CD14-positive monocyte (primary cell): Measurements from ENCODE around the gene LRG1. TPM values are rescaled to one million over a fixed set of nuclear protein-coding genes. Genes with fewer than 3 reads are reported as not detected.

Experiments used
- DNase-seq, 3 donors: peaks; one replicate each; pipeline ENCODE4 v3.0.0-alpha.2; 2011 to 2022
- H2AFZ ChIP-seq: 2 replicates; pipeline ENCODE4 v1.6.0; 2012; ENCODE audit warnings: mild to moderate bottlenecking, low read depth, low read length, inconsistent platforms; ENCODE audit not compliant: insufficient read depth, poor library complexity, severe bottlenecking
- H3K27ac ChIP-seq, 2 donors: 1 replicate in 1 of 2; 2 replicates in 1 of 2; pipeline ENCODE4 v1.5.1; 2012 to 2013; ENCODE audit warnings: low read length in 2 of 2, control low read depth in 1 of 2, inconsistent platforms in 1 of 2, low read depth in 1 of 2, mild to moderate bottlenecking in 1 of 2
- H3K27me3 ChIP-seq, 2 donors: one replicate each; pipeline versions ENCODE4 v1.6.0 to v1.6.1; 2011 to 2013; ENCODE audit warnings: low read length in 2 of 2; ENCODE audit not compliant: control insufficient read depth in 2 of 2, insufficient read depth in 2 of 2
- H3K36me3 ChIP-seq, 2 donors: replicated peaks in 1 of 2; 1 replicate in 1 of 2; 2 replicates in 1 of 2; pipeline versions ENCODE4 v1.5.1 to v1.6.1; 2012 to 2013; ENCODE audit warnings: low read length in 2 of 2, control low read depth in 1 of 2, inconsistent platforms in 1 of 2, mild to moderate bottlenecking in 1 of 2; ENCODE audit not compliant: insufficient read depth in 2 of 2, control insufficient read depth in 1 of 2
- H3K4me1 ChIP-seq, 2 donors: 1 replicate in 1 of 2; 2 replicates in 1 of 2; pipeline versions ENCODE4 v1.5.1 to v1.6.1; 2012 to 2013; ENCODE audit warnings: low read length in 2 of 2, control low read depth in 1 of 2, inconsistent platforms in 1 of 2, mild to moderate bottlenecking in 1 of 2, moderate library complexity in 1 of 2; ENCODE audit not compliant: insufficient read depth in 2 of 2, control insufficient read depth in 1 of 2
- H3K4me2 ChIP-seq: replicated peaks from 2 replicates; pipeline ENCODE3; 2012; ENCODE audit warnings: low read length, moderate library complexity, mild to moderate bottlenecking; ENCODE audit not compliant: poor library complexity, severe bottlenecking; ENCODE audit errors: extremely low read depth
- H3K4me3 ChIP-seq, 3 experiments: fragments of 200-600 bp in 1 of 3; sonication (generic) in 1 of 3; replicated peaks in 1 of 3; 1 replicate in 2 of 3; 2 replicates in 1 of 3; pipeline ENCODE4 v1.5.1; 2011 to 2013; ENCODE audit warnings: low read length in 3 of 3, mild to moderate bottlenecking in 3 of 3, control low read depth in 2 of 3, low read depth in 2 of 3, inconsistent platforms in 1 of 3, moderate library complexity in 1 of 3
- H3K79me2 ChIP-seq: 2 replicates; pipeline ENCODE4 v1.6.0; 2012; ENCODE audit warnings: mild to moderate bottlenecking, control low read depth, inconsistent platforms, low read length, moderate library complexity; ENCODE audit not compliant: insufficient read depth
- H3K9ac ChIP-seq: 2 replicates; pipeline ENCODE4 v1.6.0; 2017; ENCODE audit warnings: low read length, mild to moderate bottlenecking; ENCODE audit not compliant: insufficient read depth, poor library complexity, severe bottlenecking
- H3K9me3 ChIP-seq, 2 donors: replicated peaks in 1 of 2; 1 replicate in 1 of 2; 2 replicates in 1 of 2; pipeline versions ENCODE4 v1.5.1 to v1.6.1; 2012 to 2013; ENCODE audit warnings: low read length in 2 of 2, control low read depth in 1 of 2; ENCODE audit not compliant: control insufficient read depth in 1 of 2, insufficient read depth in 1 of 2
- H4K20me1 ChIP-seq: 2 replicates; pipeline ENCODE4 v1.6.0; 2012; ENCODE audit warnings: mild to moderate bottlenecking, low read length, control low read depth, moderate library complexity; ENCODE audit not compliant: insufficient read depth
- H3K27ac Mint-ChIP-seq, 7 donors: one replicate each; pipeline ENCODE4 v1.8.0; 2020; ENCODE audit warnings: mild to moderate bottlenecking in 7 of 7, mixed read lengths in 7 of 7, moderate library complexity in 6 of 7, inconsistent platforms in 2 of 7
- H3K27me3 Mint-ChIP-seq, 3 donors: one replicate each; pipeline ENCODE4 v1.8.0; 2021 to 2022; ENCODE audit warnings: low read depth in 3 of 3, mild to moderate bottlenecking in 3 of 3, mixed read lengths in 3 of 3, moderate library complexity in 3 of 3, inconsistent platforms in 1 of 3
- H3K36me3 Mint-ChIP-seq, 2 donors: one replicate each; pipeline ENCODE4 v1.8.0; 2020; ENCODE audit warnings: mixed read lengths in 2 of 2, inconsistent platforms in 1 of 2, mild to moderate bottlenecking in 1 of 2
- H3K4me1 Mint-ChIP-seq: one replicate; pipeline ENCODE4 v1.8.0; 2020; ENCODE audit warnings: mild to moderate bottlenecking, mixed read lengths
- H3K4me3 Mint-ChIP-seq, 2 donors: one replicate each; pipeline ENCODE4 v1.8.0; 2020; ENCODE audit warnings: mild to moderate bottlenecking in 2 of 2, mixed read lengths in 2 of 2, moderate library complexity in 1 of 2
- H3K9me3 Mint-ChIP-seq, 7 donors: one replicate each; pipeline ENCODE4 v1.8.0; 2020 to 2022; ENCODE audit warnings: mixed read lengths in 7 of 7, mild to moderate bottlenecking in 6 of 7, moderate library complexity in 6 of 7, inconsistent platforms in 2 of 7
- WGBS: methylation state at CpG from one replicate; pipeline ENCODE4 v1.1.5; 2013; ENCODE audit warnings: missing lambda C conversion rate; ENCODE audit not compliant: insufficient coverage; 5-methylcytosine and 5-hydroxymethylcytosine counted together
- intact Hi-C, 2 donors: fragments of 100-400 bp; cut with micrococcal nuclease; formaldehyde crosslinking; loops; one replicate each; pipeline versions ENCODE4 v1.15.0 to v1.15.1; 2023
- polyA plus RNA-seq, 3 donors: library from polyadenylated mRNA; depleted of rRNA in 1 of 3; unstranded in 2 of 3; stranded (reverse) in 1 of 3; fragments of 300-500 nt in 2 of 3; fragments of >200 nt in 1 of 3; fragmentation: Illumina TruSeq in 2 of 3; gene quantifications; 1 replicate in 2 of 3; 2 replicates in 1 of 3; pipeline ENCODE4 v1.2.3, GENCODE V29; 2012 to 2021
- TF ChIP-seq, protein P1 (sequence below): fragments of 200-600 bp; IDR thresholded peaks from one replicate; pipeline ENCODE4 v1.8.0; 2022; ENCODE audit warnings: antibody characterized with exemption, mild to moderate bottlenecking

The LRG1 gene
- polyA plus RNA-seq, 3 donors = 5.5 to 50.1 (median 9.6) TPM

- no peak overlapping the region for H3K27ac ChIP-seq
- H3K4me3 ChIP-seq = no peak overlapping the region
- intact Hi-C loops = no loop called here
Observed at GRCh38 chr19:4538601-4538954, 1.3 kb downstream of the LRG1 start.

DNA sequence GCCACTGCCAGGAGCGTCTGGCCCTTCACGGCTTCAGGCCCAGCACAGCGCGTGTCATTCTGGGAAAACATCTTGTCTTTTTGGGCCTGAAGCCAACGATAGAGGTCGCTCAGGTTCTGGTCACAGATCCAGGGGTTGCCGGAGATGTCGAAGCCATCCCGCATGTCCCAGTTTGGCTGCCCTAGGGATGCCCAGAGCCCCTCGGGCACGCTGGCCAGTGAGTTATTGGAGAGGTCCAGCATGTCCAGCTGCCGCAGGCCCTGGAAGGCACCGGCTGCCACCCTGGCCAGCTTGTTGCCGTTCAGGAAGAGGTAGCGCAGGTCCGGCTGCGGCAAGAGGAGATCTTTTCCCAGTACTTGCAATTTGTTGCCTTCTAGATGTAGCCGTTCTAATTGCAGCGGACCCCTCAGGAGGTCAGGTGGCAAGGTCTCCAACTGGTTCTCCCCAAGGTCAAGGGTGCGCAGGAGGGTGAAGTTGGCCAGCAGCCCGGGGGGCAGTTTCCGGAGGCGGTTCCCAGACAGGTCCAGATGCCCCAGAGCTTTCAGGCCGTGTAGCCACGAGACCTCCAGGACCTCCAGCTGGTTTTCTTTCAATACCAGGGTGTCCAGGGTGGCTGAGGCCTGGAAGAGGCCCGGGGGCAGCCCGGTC, 1.8 kb downstream of the LRG1 start:
- Histone ChIP-seq H3K9me3 (no peaks in the 10 kb centered on the region), H3K4me3 (no peak overlapping the region), H3K27me3 (peaks cover 0 to 2% of the 10 kb centered on the region in 2 donors), H3K79me2 (peaks cover 23% of the 10 kb centered on the region), H3K4me1 (peaks cover 83 to 85% of the 10 kb centered on the region in 2 donors), H3K9ac (no peak overlapping the region), H4K20me1 (no peaks in the 10 kb centered on the region), H2AFZ (no peak overlapping the region), H3K4me2 (peak overlapping the region; percentile 17), H3K27ac (no peak overlapping the region), H3K36me3 (no peaks in the 10 kb centered on the region)
- 91% methylated on average over 27 of the region's 27 CpGs for WGBS
- Mint-ChIP-seq H3K4me3 (no peak overlapping the region), H3K27me3 (peaks cover 2 to 11% (median 3%) of the 10 kb centered on the region in 3 donors), H3K36me3 (peaks cover 0 to 4% of the 10 kb centered on the region in 2 donors), H3K9me3 (peaks cover 2 to 12% (median 6%) of the 10 kb centered on the region in 7 donors), H3K27ac (peak overlapping the region in 3 of 7 donors; percentile 21 to 56 (median 25)), H3K4me1 (peaks cover 71% of the 10 kb centered on the region)
- intact Hi-C loops = no loop called here
- TF ChIP-seq, protein P1, sequence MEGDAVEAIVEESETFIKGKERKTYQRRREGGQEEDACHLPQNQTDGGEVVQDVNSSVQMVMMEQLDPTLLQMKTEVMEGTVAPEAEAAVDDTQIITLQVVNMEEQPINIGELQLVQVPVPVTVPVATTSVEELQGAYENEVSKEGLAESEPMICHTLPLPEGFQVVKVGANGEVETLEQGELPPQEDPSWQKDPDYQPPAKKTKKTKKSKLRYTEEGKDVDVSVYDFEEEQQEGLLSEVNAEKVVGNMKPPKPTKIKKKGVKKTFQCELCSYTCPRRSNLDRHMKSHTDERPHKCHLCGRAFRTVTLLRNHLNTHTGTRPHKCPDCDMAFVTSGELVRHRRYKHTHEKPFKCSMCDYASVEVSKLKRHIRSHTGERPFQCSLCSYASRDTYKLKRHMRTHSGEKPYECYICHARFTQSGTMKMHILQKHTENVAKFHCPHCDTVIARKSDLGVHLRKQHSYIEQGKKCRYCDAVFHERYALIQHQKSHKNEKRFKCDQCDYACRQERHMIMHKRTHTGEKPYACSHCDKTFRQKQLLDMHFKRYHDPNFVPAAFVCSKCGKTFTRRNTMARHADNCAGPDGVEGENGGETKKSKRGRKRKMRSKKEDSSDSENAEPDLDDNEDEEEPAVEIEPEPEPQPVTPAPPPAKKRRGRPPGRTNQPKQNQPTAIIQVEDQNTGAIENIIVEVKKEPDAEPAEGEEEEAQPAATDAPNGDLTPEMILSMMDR = no peak
- DNase-seq = no peak

More at GRCh38 chr19:4538601-4538954, 1.3 kb downstream of the LRG1 start:
- Histone ChIP-seq H3K27me3 (peaks cover 0 to 2% of the 10 kb centered on the region in 2 donors), H3K79me2 (peaks cover 25% of the 10 kb centered on the region), H2AFZ (no peak overlapping the region), H4K20me1 (no peaks in the 10 kb centered on the region), H3K36me3 (no peaks in the 10 kb centered on the region), H3K9me3 (no peaks in the 10 kb centered on the region), H3K4me2 (peak overlapping the region; percentile 17), H3K9ac (no peak overlapping the region), H3K4me1 (peaks cover 83 to 88% of the 10 kb centered on the region in 2 donors)
- Mint-ChIP-seq H3K27me3 (peaks cover 2 to 11% (median 3%) of the 10 kb centered on the region in 3 donors), H3K9me3 (peaks cover 2 to 12% (median 6%) of the 10 kb centered on the region in 7 donors), H3K36me3 (peaks cover 0 to 4% of the 10 kb centered on the region in 2 donors), H3K27ac (peak overlapping the region in 6 of 7 donors; percentile 21 to 99 (median 66)), H3K4me3 (no peak overlapping the region), H3K4me1 (peaks cover 72% of the 10 kb centered on the region)
- WGBS = 95% methylated on average over 11 of the region's 13 CpGs
- DNase-seq = no peak
- TF ChIP-seq, protein P1 = no peak
